RWPE2 (cell line): Measurements from ENCODE around the gene SERPINB5.
A peak's percentile ranks its signal among the peaks of the same experiment; 100 is the strongest.

ENCODE experiments used
- ATAC-seq: fragments of 200-7000 bp; cut with Tn5 transposase; 3 replicates; pipeline ENCODE4 v1.9.1; 2021; ENCODE audit warnings: low read depth
- DNase-seq: peaks from one replicate; pipeline ENCODE4 v3.0.0-alpha.2; 2020; ENCODE audit warnings: low spot score
- H3K27ac ChIP-seq: fragments of 450-650 bp; 2 replicates; pipeline ENCODE4 v1.5.1; 2017; ENCODE audit warnings: mild to moderate bottlenecking; ENCODE audit not compliant: poor library complexity, severe bottlenecking
- H3K27me3 ChIP-seq: fragments of 250-450 bp; sonication (Bioruptor Pico); 2 replicates; pipeline ENCODE4 v1.5.1; 2021; ENCODE audit warnings: mild to moderate bottlenecking, moderate library complexity; ENCODE audit not compliant: insufficient read depth, poor library complexity, severe bottlenecking
- H3K36me3 ChIP-seq: fragments of 250-450 bp; sonication (Bioruptor Pico); 2 replicates; pipeline ENCODE4 v1.5.1; 2020; ENCODE audit warnings: low read depth, mild to moderate bottlenecking, moderate library complexity
- H3K4me1 ChIP-seq: fragments of 250-450 bp; sonication (Bioruptor Pico); 2 replicates; pipeline ENCODE4 v1.5.1; 2021; ENCODE audit warnings: mild to moderate bottlenecking, moderate library complexity; ENCODE audit not compliant: insufficient read depth, poor library complexity, severe bottlenecking
- H3K4me3 ChIP-seq: fragments of 250-450 bp; sonication (Bioruptor Pico); 2 replicates; pipeline ENCODE4 v1.5.1; 2021; ENCODE audit warnings: mild to moderate bottlenecking, moderate library complexity; ENCODE audit not compliant: severe bottlenecking
- H3K9me3 ChIP-seq: fragments of 250-450 bp; sonication (Bioruptor Pico); 2 replicates; pipeline ENCODE4 v1.5.1; 2021; ENCODE audit warnings: mild to moderate bottlenecking, moderate library complexity; ENCODE audit not compliant: severe bottlenecking
- CTCF ChIP-seq: fragments of 450-650 bp; IDR thresholded peaks from one replicate; pipeline ENCODE4 v1.5.1; 2017; ENCODE audit warnings: mild to moderate bottlenecking, moderate library complexity; ENCODE audit not compliant: poor library complexity, severe bottlenecking

The SERPINB5 gene

GRCh38 chr18:63534615-63535014, 57.9 kb downstream of the SERPINB5 start:
- no peak for ATAC-seq

GRCh38 chr18:63539904-63540510, 63.2 kb downstream of the SERPINB5 start:
- no peaks in the 10 kb centered on the region for H3K4me1 ChIP-seq
- no peak overlapping the region for H3K4me3 ChIP-seq
- TF ChIP-seq CTCF: no peak
- no peaks in the 10 kb centered on the region for H3K9me3 ChIP-seq
- no peaks in the 10 kb centered on the region for H3K36me3 ChIP-seq
- no peaks in the 10 kb centered on the region for H3K27me3 ChIP-seq
- no peak overlapping the region for H3K27ac ChIP-seq
- ATAC-seq: peak; percentile 54; the same call in 1 of the 3 replicates
- DNase-seq: no peak

More at GRCh38 chr18:63534615-63535014, 57.9 kb downstream of the SERPINB5 start:
- Histone ChIP-seq H3K27me3 (no peaks in the 10 kb centered on the region), H3K27ac (no peak overlapping the region), H3K4me1 (no peaks in the 10 kb centered on the region), H3K36me3 (no peaks in the 10 kb centered on the region), H3K9me3 (no peaks in the 10 kb centered on the region), H3K4me3 (no peak overlapping the region)
- no peak for TF ChIP-seq CTCF
- no peak for DNase-seq

GRCh38 chr18:63542069-63542468, 65.3 kb downstream of the SERPINB5 start, which contains the start of gene SERPINB12:
TSS of gene SERPINB12 (plus strand) at chr18:63542369. CDS start at chr18:63556160, 13,791 bp downstream.
- Histone ChIP-seq H3K4me1 (no peaks in the 10 kb centered on the region), H3K36me3 (no peaks in the 10 kb centered on the region), H3K9me3 (no peaks in the 10 kb centered on the region), H3K4me3 (no peak within 1 kb of the TSS), H3K27me3 (no peaks in the 10 kb centered on the region), H3K27ac (no peak within 1 kb of the TSS)
- TF ChIP-seq CTCF: no peak
- DNase-seq (no peak), ATAC-seq (no peak)

- Histone ChIP-seq H3K36me3 (no peaks in the 10 kb centered on the region), H3K9me3 (no peaks in the 10 kb centered on the region), H3K4me1 (no peaks in the 10 kb centered on the region), H3K4me3 (no peak overlapping the region), H3K27me3 (no peaks in the 10 kb centered on the region), H3K27ac (no peak overlapping the region)
- no peak for TF ChIP-seq CTCF
- ATAC-seq (no peak), DNase-seq (no peak)
These were observed 67.3 kb downstream of the SERPINB5 start for GRCh38 chr18:63544017-63544416.

GRCh38 chr18:63545000-63545399, 68.2 kb downstream of the SERPINB5 start:
- Histone ChIP-seq H3K9me3 (no peaks in the 10 kb centered on the region), H3K36me3 (no peaks in the 10 kb centered on the region), H3K27me3 (no peaks in the 10 kb centered on the region), H3K4me3 (no peak overlapping the region), H3K4me1 (no peaks in the 10 kb centered on the region), H3K27ac (no peak overlapping the region)
- no peak for DNase-seq
- ATAC-seq: no peak
- TF ChIP-seq CTCF: no peak
